DOHH2 (cell line): ENCODE results near the gene EAF1.

Experiments used
- H3F3A ChIP-seq: fragments of 200-600 bp; sonication (generic), shearing (Covaris generic); 2 replicates; pipeline ENCODE4 v1.6.0; 2016; ENCODE audit warnings: antibody characterized with exemption, mild to moderate bottlenecking; ENCODE audit not compliant: control insufficient read depth, insufficient read depth
- H3K27ac ChIP-seq: fragments of 200-600 bp; sonication (generic); 2 replicates; pipeline ENCODE4 v1.5.1; 2014; ENCODE audit warnings: low read depth, mild to moderate bottlenecking, low read length, moderate library complexity
- H3K27me3 ChIP-seq: fragments of 200-600 bp; sonication (generic); 2 replicates; pipeline ENCODE4 v1.6.1; 2014; ENCODE audit warnings: mild to moderate bottlenecking, low read length, mixed read lengths; ENCODE audit not compliant: control insufficient read depth
- H3K36me3 ChIP-seq: fragments of 200-600 bp; sonication (generic); 2 replicates; pipeline ENCODE4 v1.6.1; 2014; ENCODE audit warnings: mild to moderate bottlenecking, low read length, moderate library complexity, mixed read lengths; ENCODE audit not compliant: control insufficient read depth
- H3K4me1 ChIP-seq: fragments of 200-600 bp; sonication (generic); 2 replicates; pipeline ENCODE4 v1.6.1; 2014; ENCODE audit warnings: mild to moderate bottlenecking, low read length, mixed read lengths; ENCODE audit not compliant: control insufficient read depth
- H3K4me2 ChIP-seq: fragments of 200-600 bp; sonication (generic); 2 replicates; pipeline ENCODE4 v1.6.0; 2014; ENCODE audit warnings: mild to moderate bottlenecking, low read length, moderate library complexity
- H3K4me3 ChIP-seq: fragments of 200-600 bp; sonication (generic); 2 replicates; pipeline ENCODE4 v1.5.1; 2014; ENCODE audit warnings: mild to moderate bottlenecking, low read length, mixed read lengths
- H3K79me2 ChIP-seq: fragments of 200-600 bp; sonication (generic); 2 replicates; pipeline ENCODE4 v1.6.1; 2014; ENCODE audit warnings: mild to moderate bottlenecking, low read length, mixed read lengths; ENCODE audit not compliant: control insufficient read depth
- H3K9me2 ChIP-seq: fragments of 200-600 bp; sonication (generic); replicated peaks from 2 replicates; pipeline ENCODE4 v1.6.1; 2014; ENCODE audit warnings: mild to moderate bottlenecking, low read length, mixed read lengths; ENCODE audit not compliant: control insufficient read depth
- H3K9me3 ChIP-seq: fragments of 200-600 bp; sonication (generic); 2 replicates; pipeline ENCODE4 v1.6.1; 2014; ENCODE audit warnings: antibody characterized with exemption, low read length, mixed read lengths; ENCODE audit not compliant: control insufficient read depth, insufficient read depth
- H4K20me1 ChIP-seq: fragments of 200-600 bp; sonication (generic); 2 replicates; pipeline ENCODE4 v1.6.0; 2014; ENCODE audit warnings: low read depth, mild to moderate bottlenecking, antibody characterized with exemption, low read length, moderate library complexity; ENCODE audit not compliant: control insufficient read depth, insufficient read depth
- EZH2phosphoT487 ChIP-seq: fragments of 200-600 bp; sonication (generic); IDR thresholded peaks from 2 replicates; pipeline ENCODE4 v1.6.1; 2017; ENCODE audit warnings: borderline replicate concordance, mild to moderate bottlenecking, antibody characterized with exemption, low read length, moderate library complexity, mixed read lengths
- TF ChIP-seq, protein P1 (sequence below): fragments of 200-600 bp; sonication (generic); IDR thresholded peaks from one replicate; pipeline ENCODE4 v1.5.1; 2014; ENCODE audit warnings: antibody characterized with exemption, mild to moderate bottlenecking, low read depth, low read length; ENCODE audit not compliant: poor library complexity, severe bottlenecking

Gene EAF1

DNA sequence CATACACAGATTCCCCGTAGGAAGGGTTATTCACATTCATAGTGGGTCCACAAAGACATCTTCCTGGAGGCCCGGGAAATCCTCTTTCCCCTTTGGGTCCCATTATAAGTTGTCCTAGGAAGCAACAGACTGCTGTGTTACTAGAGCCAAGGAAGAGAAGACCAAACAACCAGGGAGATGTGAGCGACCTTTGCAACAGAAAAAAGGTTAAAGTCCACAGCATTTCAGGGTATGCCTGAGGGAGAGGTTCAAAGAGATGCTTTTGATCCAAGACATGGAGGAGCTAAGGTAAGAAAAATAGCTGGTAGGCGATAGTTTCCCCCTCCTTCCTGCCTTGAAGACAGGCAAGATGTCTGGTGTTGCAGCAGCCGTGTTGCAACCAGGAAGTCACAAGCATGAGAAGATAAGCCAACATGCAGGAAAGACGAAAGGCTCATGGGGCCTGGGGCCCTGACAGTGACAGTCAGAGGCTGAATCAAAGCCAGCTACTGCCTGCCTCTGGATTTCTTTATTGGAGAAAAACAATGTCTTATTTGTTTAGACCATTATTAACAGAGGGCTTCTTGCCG is 30.9 kb downstream of the EAF1 start:
- H3K4me3 ChIP-seq: no peak overlapping the region
- H3K9me3 ChIP-seq: no peaks in the 10 kb centered on the region
- no peak overlapping the region for H3K4me2 ChIP-seq
- H3K27me3 ChIP-seq: peaks cover 16% of the 10 kb centered on the region
- no peaks in the 10 kb centered on the region for H3F3A ChIP-seq
- H3K27ac ChIP-seq: no peak overlapping the region
- TF ChIP-seq EZH2phosphoT487: no peak
- TF ChIP-seq, protein P1, sequence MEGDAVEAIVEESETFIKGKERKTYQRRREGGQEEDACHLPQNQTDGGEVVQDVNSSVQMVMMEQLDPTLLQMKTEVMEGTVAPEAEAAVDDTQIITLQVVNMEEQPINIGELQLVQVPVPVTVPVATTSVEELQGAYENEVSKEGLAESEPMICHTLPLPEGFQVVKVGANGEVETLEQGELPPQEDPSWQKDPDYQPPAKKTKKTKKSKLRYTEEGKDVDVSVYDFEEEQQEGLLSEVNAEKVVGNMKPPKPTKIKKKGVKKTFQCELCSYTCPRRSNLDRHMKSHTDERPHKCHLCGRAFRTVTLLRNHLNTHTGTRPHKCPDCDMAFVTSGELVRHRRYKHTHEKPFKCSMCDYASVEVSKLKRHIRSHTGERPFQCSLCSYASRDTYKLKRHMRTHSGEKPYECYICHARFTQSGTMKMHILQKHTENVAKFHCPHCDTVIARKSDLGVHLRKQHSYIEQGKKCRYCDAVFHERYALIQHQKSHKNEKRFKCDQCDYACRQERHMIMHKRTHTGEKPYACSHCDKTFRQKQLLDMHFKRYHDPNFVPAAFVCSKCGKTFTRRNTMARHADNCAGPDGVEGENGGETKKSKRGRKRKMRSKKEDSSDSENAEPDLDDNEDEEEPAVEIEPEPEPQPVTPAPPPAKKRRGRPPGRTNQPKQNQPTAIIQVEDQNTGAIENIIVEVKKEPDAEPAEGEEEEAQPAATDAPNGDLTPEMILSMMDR: no peak
- H3K4me1 ChIP-seq: no peaks in the 10 kb centered on the region
- H3K9me2 ChIP-seq: no peaks in the 10 kb centered on the region
- H3K79me2 ChIP-seq: no peaks in the 10 kb centered on the region
- no peaks in the 10 kb centered on the region for H4K20me1 ChIP-seq
- no peaks in the 10 kb centered on the region for H3K36me3 ChIP-seq

DNA sequence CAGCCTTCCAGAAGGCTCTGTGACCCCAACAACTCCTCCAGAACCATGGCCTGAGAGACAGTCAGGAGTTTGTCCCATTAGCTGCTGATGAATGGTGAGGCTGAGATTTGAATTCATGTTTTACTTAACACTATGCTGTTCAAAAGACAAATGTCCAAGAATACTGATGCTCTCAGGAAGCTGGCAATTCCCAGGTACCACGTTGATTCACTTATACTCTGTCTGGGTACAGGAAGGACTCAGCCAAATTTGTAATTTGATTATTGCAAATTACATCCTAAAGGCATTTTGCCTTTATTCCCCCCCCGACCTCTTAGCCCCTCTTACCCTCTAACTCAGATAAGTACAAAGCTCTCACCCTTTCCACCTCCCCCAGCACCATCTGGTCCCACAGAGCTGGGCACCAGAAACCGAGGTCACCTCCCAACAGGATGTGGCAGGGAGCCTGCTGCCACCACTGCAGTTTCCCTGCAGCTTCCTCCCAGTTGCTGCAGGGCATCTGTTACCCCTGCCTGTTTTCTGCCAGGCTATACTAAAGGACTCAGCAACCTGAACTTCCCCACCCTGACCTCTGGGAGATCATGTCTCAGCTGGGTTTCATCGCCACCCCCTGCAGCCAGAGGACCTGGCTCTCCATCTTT is 33.6 kb downstream of the EAF1 start:
- H3K4me2 ChIP-seq: no peak overlapping the region

DNA sequence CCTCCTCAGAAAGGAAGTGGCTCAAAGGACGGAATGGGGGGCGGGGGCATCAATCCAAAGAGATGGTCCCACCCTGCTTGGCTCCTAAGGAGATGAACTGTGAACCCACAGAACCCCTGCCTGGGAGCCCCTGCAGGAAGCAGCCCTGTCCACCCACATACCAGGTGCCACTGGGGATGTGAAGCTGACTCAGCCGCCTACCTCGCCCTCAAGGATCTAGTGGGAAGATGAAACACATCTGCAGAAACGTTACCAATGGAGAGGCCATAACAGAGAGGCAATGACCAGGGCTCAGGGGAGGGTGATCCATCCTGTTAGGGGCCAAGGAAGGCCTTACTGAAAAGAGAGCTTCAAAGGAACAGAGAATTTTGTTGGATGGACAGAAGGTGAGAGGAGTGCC is 35.1 kb downstream of the EAF1 start:
- no peaks in the 10 kb centered on the region for H3K4me1 ChIP-seq
- peaks cover 16% of the 10 kb centered on the region for H3K27me3 ChIP-seq
- no peaks in the 10 kb centered on the region for H3K9me2 ChIP-seq
- TF ChIP-seq, protein P1: no peak
- TF ChIP-seq EZH2phosphoT487: no peak
- H3K36me3 ChIP-seq: no peaks in the 10 kb centered on the region
- no peak overlapping the region for H3K4me2 ChIP-seq
- H3K79me2 ChIP-seq: no peaks in the 10 kb centered on the region
- no peaks in the 10 kb centered on the region for H3F3A ChIP-seq
- no peaks in the 10 kb centered on the region for H4K20me1 ChIP-seq
- H3K4me3 ChIP-seq: no peak overlapping the region
- H3K27ac ChIP-seq: no peak overlapping the region
- H3K9me3 ChIP-seq: no peaks in the 10 kb centered on the region

More for the DNA sequence above, 33.6 kb downstream of the EAF1 start:
- H3K27ac ChIP-seq: no peak overlapping the region
- H3K4me3 ChIP-seq: no peak overlapping the region
- TF ChIP-seq EZH2phosphoT487: no peak
- TF ChIP-seq, protein P1: no peak
- H3K79me2 ChIP-seq: no peaks in the 10 kb centered on the region
- H3K9me2 ChIP-seq: no peaks in the 10 kb centered on the region
- H3K36me3 ChIP-seq: no peaks in the 10 kb centered on the region
- no peaks in the 10 kb centered on the region for H4K20me1 ChIP-seq
- H3K4me1 ChIP-seq: no peaks in the 10 kb centered on the region
- H3K27me3 ChIP-seq: peaks cover 16% of the 10 kb centered on the region
- no peaks in the 10 kb centered on the region for H3K9me3 ChIP-seq
- no peaks in the 10 kb centered on the region for H3F3A ChIP-seq
